Measurements from ENCODE around the gene PRR7. TPM values are rescaled to one million over a fixed set of nuclear protein-coding genes. Genes with fewer than 3 reads are reported as not detected.
A peak's percentile ranks its signal among the peaks of the same experiment; 100 is the strongest.

The PRR7 gene
- total RNA-seq, 1 experiment from 2014 or later: 4.7 TPM

GRCh38 chr5:177471610-177472356 lies 25.2 kb downstream of the PRR7 start:
- Mint-ChIP-seq H3K4me1 (ENCODE audit: low read depth, unreplicated experiment) (peaks cover 40% of the 10 kb centered on the region), H3K36me3 (ENCODE audit: insufficient read depth, unreplicated experiment) (peaks cover 36% of the 10 kb centered on the region), H3K9me3 (ENCODE audit: unreplicated experiment) (no peaks in the 10 kb centered on the region), H3K4me3 (ENCODE audit: unreplicated experiment) (peak overlapping the region; percentile 72), H3K27ac (ENCODE audit: unreplicated experiment) (no peak overlapping the region), H3K27me3 (ENCODE audit: insufficient read depth, unreplicated experiment) (no peaks in the 10 kb centered on the region)
- POLR2A ChIA-PET: interaction anchor here (0.5 to 1.4 kb wide), 5 partner anchors 14 to 46 kb away, joined by 3 to 6 read pairs (median 3); partner anchors contain the start of genes GRK6 and PDLIM7
- DNase-seq: no peak
- H3K4me1 ChIP-seq: peaks cover 45% of the 10 kb centered on the region
- peak overlapping the region; percentile 86 for H3K4me3 ChIP-seq (ENCODE audit: low read depth, low read length)
- no peaks in the 10 kb centered on the region for H3K27me3 ChIP-seq (replicated peaks; ENCODE audit: control insufficient read depth, insufficient read depth, low read length)
- no TSS peak for BruUV-seq (replicated peaks)
- no peaks in the 10 kb centered on the region for H3K9me3 ChIP-seq
- intact Hi-C loops (cut with micrococcal nuclease; ENCODE audit: unreplicated experiment): loop anchor here (1.0 to 2.0 kb wide), 2 partner anchors 15 to 26 kb away; partner anchors contain the start of gene PDLIM7
- no peak for TF ChIP-seq CTCF (IDR thresholded peaks at IDR 0.05; ENCODE audit: insufficient read depth in 1 of 2, low read depth in 1 of 2, low read length in 1 of 2, severe bottlenecking in 1 of 2, unreplicated experiment in 1 of 2)
- peaks cover 4% of the 10 kb centered on the region for H3K36me3 ChIP-seq (ENCODE audit: control insufficient read depth, insufficient read depth, low read length)
- CTCF ChIA-PET: interaction anchor here (0.7 to 3.7 kb wide), 7 partner anchors 14 to 81 kb away, joined by 3 to 19 read pairs (median 5); partner anchors contain the start of gene PDLIM7

- CTCF ChIA-PET: interaction anchor here (0.7 to 3.7 kb wide), 9 partner anchors 15 to 82 kb away, joined by 3 to 19 read pairs (median 5); partner anchors contain the start of gene PDLIM7
- no peaks in the 10 kb centered on the region for H3K9me3 ChIP-seq
- intact Hi-C loops (cut with micrococcal nuclease; ENCODE audit: unreplicated experiment): loop anchor here (1.0 to 2.0 kb wide), 2 partner anchors 16 to 25 kb away; partner anchors contain the start of gene PDLIM7
- POLR2A ChIA-PET: interaction anchor here (0.6 to 1.4 kb wide), 3 partner anchors 15 to 25 kb away, joined by 3 to 6 read pairs (median 4); partner anchors contain the start of gene PDLIM7
- Mint-ChIP-seq H3K4me3 (ENCODE audit: unreplicated experiment) (peak overlapping the region; percentile 74), H3K27ac (ENCODE audit: unreplicated experiment) (no peak overlapping the region), H3K36me3 (ENCODE audit: insufficient read depth, unreplicated experiment) (peaks cover 26% of the 10 kb centered on the region), H3K9me3 (ENCODE audit: unreplicated experiment) (no peaks in the 10 kb centered on the region), H3K27me3 (ENCODE audit: insufficient read depth, unreplicated experiment) (no peaks in the 10 kb centered on the region), H3K4me1 (ENCODE audit: low read depth, unreplicated experiment) (peaks cover 40% of the 10 kb centered on the region)
- H3K4me1 ChIP-seq: peaks cover 45% of the 10 kb centered on the region
- no peaks in the 10 kb centered on the region for H3K27me3 ChIP-seq (replicated peaks; ENCODE audit: control insufficient read depth, insufficient read depth, low read length)
- peak in 1 of 2 experiments; percentile 71 for DNase-seq
- BruUV-seq (replicated peaks): no TSS peak
- no peak for TF ChIP-seq CTCF (IDR thresholded peaks at IDR 0.05; ENCODE audit: insufficient read depth in 1 of 2, low read depth in 1 of 2, low read length in 1 of 2, severe bottlenecking in 1 of 2, unreplicated experiment in 1 of 2)
- peaks cover 3% of the 10 kb centered on the region; the same call in 1 of the 2 replicates for H3K36me3 ChIP-seq (ENCODE audit: control insufficient read depth, insufficient read depth, low read length)
- H3K4me3 ChIP-seq (ENCODE audit: low read depth, low read length): peak overlapping the region; percentile 86
Observed at GRCh38 chr5:177472460-177473442, 26.1 kb downstream of the PRR7 start.
